ENCODE measurements around the gene NGB.

NGB gene

GRCh38 chr14:77225892-77226557, 45.0 kb downstream of the NGB start:
- FAIRE-seq = no peak

- FAIRE-seq = no peak
Observed at GRCh38 chr14:77225254-77225653, 45.8 kb downstream of the NGB start.

GRCh38 chr14:77224212-77224611, 46.8 kb downstream of the NGB start:
- FAIRE-seq = no peak

GRCh38 chr14:77222546-77223225, 48.3 kb downstream of the NGB start:
- FAIRE-seq = no peak

- FAIRE-seq = no peak
Observed at GRCh38 chr14:77221241-77221871, 49.6 kb downstream of the NGB start.

GRCh38 chr14:77220246-77221017, 50.6 kb downstream of the NGB start:
- FAIRE-seq = no peak

- no peak for FAIRE-seq
Observed at GRCh38 chr14:77219591-77219990, 51.4 kb downstream of the NGB start.

GRCh38 chr14:77217551-77217950, 53.5 kb downstream of the NGB start:
- no peak for FAIRE-seq
